Activated CD8-positive, alpha-beta memory T cell treated with anti-CD3 and anti-CD28 coated beads, Interleukin-2, amount 50 U/mL, for 24 hours (primary cell): ENCODE results near the gene PSMD13.
"Not testable (repeated sequence)": the region's sequence is repeated elsewhere in the genome, so short reads cannot be mapped to it uniquely, and the experiment has no call there.

Source experiments
- DNase-seq: peaks from one replicate; pipeline ENCODE4 v3.0.0-alpha.2; 2020; ENCODE audit errors: extremely low read depth

Gene PSMD13

DNA sequence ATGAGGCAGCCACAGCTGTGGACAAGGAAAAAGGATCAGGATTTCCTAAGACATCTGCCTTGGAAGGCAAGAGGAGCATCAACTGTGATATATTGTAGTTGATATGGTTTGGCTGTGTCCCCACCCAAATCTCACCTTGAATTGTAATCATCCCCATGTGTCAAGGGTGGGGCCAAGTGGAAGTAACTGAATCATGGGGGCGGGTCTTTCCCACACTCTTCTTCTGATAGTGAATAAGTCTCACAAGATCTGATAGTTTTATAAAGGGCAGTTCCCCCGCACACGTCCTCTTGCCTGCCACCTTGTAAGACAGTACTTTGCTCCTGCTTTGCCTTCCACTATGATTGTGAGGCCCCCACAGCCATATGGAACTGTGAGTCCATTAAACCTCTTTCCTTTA lies 19.1 kb upstream of the PSMD13 start:
- DNase-seq: no peak

DNA sequence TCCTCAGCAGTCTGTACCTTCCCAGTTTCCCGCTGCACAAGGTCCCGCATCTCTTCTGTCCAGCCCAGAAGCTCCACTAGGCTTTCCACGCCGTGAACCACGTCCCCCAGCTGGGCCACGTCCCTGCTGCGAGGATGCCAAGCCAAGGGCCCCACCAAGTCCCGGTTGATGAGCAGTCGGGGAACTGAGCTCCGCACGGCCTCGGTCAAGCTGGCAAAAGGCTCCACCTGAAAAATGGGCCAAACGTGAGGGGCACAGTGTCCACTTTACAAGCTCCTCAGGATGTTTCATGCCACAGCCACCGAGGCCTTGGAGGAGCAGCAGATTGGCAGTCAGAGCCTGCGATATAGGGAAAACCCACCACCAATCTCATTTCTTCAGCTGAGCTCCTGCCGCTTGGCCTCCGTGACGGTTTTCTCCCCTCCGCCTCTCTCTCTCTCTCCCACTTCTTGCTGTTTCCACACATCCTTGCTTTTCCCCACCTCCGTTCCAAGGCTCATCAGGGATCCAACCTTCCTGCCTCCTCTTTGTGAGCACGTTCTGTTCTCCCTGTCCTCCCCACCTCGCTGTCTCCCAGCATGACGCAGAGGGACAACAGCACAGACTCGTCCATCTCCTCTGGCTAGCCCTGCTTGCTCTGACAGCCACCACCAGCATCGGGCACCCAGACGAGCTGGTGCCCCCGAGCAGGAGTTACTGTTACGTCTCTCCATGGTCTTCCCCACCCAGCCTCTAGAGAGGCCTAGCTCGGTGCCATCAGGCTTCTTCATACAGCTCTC lies 17.8 kb upstream of the PSMD13 start:
- no peak for DNase-seq

DNA sequence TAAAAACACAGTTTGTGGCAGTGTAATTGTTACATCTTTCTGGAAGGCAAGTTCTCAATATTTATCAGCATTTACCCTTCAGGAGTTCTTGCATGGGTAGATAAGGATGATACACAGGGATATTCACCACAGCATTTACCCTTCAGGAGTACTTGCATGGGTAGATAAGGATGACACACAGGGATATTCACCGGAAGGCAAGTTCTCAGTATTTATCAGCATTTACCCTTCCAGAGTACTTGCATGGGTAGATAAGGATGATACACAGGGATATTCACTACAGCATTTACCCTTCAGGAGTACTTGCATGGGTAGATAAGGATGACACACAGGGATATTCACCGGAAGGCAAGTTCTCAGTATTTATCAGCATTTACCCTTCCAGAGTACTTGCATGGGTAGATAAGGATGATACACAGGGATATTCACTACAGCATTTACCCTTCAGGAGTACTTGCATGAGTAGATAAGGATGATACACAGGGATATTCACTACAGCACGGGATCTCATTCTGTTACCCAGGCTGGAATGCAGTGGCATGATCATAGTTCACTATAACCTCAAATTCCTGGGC lies 16.0 kb upstream of the PSMD13 start:
- DNase-seq: not testable (repeated sequence)

DNA sequence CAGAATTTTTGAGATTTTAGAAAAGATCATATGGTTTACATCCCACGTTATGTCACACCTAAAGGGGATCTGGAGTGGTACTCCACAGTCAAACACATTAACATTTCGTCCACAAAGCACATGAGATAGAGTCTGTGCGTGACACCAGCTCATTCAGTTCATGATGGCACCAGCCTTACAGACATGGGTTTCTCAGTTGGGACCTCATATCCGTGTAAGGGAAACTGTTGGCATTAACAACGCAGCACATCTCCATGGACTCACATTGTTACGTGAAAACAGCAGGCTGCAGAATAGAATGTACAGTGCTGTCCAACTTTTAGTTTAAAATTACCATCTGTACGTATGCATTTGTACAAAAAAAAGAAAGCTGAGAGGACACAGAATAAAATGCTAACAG lies 15.2 kb upstream of the PSMD13 start:
- no peak for DNase-seq

DNA sequence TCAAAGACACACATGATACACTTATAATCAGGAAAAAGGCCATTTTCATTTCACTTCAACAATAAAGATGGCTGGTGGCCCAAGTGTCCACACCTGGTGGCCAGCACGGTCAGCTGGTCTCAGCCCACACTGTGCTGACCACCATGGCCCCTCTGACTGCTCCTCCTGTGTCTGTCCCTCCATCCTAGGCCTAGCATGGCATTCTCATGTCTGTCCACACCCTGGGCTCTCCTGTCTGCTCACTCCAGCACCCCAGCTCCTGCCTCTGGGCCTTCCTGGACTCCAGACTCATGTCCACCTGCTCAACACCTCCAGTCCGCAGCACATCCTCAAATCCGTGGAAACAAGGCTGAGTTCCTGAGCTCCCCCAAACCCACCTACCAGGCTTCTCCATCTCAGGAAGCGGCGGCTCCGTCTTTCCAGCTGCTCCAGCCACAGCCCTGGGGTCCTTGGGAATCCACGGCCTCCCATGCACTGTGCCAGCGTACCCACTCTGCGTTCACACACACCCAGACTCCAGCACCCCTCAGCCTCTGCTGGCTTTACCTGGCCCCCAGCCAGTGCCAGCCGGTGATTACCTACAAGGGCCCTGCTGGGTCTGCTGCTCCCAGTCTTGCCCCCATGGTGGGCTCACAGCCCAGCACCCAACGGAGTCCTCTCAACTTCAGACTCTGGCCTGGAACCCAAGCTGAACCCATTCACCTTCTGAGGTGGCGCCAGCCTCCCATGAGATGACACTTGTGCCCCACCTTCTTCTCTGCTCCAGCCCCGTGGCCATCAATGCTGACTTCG lies 14.6 kb upstream of the PSMD13 start:
- DNase-seq: no peak

DNA sequence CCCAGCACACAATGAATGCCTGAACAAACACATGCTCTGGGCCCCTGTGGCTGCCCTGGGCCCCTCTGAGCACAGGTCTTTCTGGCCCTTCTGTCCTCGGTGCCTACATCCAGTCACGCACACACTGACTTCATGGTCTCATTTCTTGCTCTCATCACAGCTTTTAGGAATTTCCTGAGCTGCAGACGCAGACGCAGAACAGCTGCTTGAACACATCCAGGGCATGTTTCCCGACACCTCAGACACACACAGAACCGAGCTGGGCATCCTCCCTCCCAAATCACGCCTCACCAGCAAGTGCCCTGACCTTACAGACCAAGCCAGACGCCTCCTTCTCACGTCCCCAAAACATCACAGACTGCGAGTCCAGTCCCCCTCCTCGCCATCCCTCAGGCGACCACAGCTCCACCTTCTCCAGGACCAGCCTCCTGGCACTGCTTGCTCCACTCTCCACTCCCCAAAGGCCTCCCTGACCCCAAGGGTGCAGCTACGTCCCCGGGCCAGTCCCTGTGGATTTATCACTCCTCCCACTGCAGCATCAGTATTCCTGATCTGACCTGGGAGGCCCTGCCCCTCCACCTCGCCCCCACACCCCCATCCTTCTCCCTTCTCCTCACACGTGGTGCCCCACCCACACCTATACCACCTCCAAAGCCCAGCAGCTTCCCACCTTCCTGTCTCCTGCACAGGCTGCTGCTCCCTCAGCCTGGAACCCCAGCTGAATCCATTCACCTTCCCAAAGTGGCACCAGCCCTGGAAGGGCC lies 13.6 kb upstream of the PSMD13 start:
- no peak for DNase-seq

DNA sequence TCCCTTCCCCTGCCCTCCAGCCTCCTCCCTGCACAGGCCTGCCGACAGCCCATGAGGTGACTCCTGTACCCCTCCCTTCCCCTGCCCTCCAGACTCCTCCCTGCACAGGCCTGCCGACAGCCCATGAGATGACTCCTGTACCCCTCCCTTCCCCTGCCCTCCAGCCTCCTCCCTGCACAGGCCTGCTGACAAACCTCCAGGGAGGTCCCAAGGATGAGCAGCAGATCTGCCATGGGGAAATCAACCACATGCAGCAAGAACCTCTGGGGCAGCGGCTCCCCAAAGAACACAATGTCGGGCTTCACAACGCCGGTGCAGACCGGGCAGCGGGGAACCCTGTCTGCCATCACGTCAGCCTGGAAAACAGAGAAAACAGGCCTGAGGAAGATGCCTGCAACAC lies 12.9 kb upstream of the PSMD13 start:
- no peak for DNase-seq

DNA sequence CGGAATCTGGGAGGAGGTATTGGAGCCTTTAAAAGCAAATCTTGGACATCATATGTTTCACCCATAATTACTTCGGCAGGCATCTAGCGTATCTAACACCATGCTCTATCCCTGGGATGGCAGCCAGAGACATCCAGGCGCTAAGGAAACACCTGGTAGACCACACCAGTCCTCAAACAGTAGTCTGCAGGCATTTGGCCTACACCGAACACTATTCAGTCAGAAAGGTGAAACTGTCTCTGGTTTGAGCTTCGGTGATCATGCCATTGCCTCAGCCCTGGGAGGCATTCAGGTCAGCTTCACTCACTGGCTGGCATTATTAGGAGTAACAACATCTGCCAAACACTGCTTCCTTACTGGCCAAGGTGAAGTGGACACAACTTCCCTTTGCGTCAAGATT lies 12.4 kb upstream of the PSMD13 start:
- DNase-seq: no peak

DNA sequence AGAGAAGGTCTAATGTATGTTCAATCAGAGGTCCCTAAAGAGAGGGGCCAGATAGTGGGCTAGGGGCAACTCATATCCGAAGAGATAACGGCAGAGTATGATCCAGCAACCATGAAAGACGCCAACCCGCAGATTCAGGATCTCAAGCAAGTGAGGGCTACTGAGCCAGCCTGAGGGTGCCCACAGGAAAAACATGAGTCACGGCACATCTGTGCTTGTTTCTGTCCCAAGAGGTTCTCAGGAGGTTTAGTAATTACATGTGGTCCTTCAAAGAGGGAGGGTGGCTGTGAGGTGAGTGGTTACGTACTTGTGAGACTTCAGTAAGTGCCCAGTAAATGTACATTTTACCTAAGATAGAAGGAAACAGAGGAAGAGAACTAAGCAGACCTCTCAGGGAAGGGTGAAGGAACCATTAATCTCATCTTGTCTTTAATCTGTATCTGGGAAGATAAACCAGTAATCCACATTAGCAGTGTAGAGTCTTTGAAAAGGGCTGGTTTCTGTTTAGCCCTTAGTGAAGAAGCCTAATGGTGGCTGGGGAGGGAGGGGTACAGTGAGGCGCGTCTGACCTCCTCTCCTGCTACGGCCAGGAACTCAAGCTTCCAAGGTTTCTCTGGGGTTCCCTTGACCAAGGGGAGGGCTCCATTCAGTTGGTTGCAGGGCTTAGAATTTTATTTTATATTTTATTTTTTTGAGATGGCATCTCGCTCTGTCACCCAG lies 10.9 kb upstream of the PSMD13 start:
- DNase-seq: no peak

DNA sequence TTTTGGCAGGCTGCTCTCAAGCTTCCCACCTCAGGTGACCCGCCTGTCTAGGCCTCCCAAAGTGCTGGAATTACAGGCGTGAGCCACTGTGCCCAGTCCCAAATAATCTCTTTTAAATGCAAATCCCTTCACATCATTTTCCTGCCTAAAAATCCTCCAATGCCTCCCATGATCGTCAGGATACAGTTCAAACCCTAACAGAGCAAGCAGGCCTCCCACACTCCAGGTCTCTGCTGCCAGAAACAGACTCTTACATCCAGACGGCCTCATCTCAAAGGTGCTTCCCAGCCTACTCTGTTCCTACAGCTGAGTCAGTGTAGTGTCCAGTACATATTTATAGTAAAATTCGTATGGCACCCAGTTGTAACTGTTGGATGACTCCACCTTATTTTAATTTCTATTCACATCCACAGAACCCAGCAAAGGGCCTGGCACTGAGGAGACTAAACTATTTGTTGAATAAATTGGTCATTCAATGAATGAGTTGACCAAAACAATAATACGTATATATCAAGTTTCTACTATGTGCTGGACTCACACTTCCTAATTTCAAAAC lies 8.9 kb upstream of the PSMD13 start:
- DNase-seq: no peak

DNA sequence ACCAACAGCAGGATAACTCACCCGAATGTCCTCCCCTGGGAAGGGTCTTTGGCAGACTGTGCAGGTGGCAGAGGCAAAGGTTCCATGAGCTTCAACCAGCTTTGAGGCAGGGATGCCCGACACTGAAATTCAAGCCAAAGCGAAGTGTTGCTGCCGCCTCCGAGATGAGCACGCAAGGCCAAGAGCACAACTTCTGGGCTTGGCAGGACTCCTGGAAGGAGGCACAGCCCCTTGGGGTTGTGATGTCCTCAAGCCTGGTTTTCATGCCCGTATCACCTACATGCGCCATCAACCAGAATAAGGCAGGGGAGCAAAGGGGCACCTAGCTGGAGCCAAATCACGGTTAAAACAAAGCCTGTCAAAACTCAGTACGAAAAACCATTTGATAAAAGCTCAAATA lies 6.3 kb upstream of the PSMD13 start:
- DNase-seq: no peak

DNA sequence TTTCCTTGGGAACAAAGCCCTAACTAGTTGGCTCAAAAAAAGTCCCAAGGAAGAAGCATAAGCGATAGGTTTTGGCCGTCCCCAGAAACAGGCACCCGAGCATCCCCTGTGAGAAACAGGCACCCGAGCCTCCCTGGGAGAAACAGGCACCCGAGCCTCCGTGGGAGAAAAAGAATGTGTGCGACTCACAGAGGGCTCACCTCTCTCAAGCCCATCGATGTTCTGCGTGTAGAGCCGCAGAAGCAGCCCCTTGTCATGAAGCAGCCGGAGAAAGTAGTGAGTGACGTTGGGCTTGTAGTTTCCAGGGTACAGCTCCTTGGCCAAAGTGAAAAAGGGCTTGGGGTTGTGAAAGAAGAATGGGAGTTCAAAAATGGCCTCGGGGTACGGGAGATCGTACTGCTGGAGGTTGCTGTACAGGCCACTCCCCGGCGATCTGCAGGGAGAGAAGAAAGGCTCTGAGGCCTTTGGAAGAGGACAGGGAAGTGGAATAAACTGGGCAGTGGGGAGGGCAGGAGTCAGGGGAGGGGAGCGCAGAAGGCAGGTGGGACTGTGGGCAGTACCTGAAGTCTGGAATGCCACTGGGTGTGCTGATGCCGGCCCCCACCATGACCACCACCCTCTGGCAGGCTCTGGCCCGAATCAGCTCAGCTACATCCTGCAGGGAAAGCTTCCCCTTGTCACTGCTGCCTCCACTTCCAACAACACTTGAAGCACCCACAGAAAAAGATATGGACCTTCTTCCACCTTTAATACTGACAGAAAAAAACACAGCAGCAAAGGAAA lies 3.8 kb upstream of the PSMD13 start:
- no peak for DNase-seq

DNA sequence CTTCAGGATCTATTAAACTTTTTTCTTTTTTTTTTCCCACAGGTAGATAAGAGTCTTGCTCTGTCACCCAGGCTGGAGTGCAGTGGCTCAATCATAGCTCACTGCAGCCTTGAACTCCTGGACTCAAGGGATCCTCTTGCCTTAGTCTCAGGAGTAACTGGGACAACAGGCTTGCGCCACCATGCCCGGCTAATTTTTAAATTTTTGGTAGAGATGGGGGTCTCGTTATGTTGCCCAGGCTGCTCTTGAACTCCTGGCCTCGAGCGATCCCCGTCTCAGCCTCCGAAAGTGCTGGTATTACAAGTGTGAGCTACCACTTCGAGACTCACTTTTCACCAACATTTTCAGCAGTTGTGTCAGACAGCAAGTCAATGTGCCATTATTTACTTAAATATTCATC lies 1.6 kb upstream of the PSMD13 start:
- DNase-seq: no peak

DNA sequence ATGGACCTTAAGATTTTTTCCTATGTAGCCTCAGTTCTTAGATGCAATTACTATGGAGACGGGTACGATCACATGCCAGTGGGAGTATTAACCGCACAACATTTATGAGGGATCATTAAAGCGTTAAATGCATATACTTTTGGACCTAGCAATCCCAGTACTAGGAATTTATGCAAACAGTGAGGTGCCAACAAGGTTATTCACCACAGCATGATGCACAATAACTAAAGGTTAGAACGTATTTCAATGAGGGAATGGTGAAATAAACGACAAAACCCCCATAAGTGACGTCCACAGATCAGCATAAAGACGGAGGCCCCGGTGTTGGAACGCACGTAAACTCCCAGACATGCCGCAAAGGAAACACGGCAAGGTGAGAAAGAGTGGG lies 1.2 kb upstream of the PSMD13 start:
- DNase-seq: peak; percentile 58

DNA sequence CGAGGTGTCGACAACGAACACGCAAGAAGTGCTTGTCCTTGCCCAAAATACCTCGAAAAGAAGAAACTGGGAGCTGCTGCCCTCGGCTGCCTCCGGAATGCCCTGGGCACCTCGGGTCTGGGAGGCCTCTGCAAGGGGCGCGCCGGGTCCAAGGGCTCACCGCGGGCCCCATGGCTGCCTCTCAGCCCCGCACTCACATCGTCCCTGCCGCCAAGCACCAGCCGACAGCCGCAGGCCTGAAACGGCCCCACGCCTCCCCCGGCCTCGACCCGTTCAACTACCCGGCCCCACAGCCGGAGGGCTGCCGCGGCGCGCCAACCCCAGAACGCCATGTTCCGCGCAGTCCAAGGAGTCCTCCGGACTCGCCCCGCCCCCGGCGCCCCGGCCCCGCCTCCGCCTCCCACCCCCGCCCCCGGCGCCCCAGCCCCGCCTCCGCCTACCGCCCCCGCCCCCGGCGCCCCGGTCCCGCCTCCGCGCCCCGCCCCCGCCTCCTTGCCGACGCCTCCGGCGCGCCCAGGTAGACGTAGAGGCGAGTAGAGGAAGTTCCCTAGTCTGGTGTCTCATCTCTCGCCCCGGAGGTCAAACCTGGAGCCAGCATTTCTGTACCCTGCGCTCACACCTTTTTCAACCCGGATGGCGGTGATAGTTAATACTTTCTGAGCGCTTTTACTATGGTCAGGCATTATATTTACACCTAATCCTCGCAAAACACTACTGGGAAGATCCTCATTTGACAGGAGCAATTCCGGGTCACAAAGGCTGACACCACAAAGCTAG lies 591 bp upstream of the PSMD13 start, which contains the start of gene SIRT3:
SIRT3 (minus strand) TSS at position 346 of the 777 bp plus-strand sequence; CDS start at position 332, 14 bp downstream.
- peak; percentile 54 for DNase-seq

DNA sequence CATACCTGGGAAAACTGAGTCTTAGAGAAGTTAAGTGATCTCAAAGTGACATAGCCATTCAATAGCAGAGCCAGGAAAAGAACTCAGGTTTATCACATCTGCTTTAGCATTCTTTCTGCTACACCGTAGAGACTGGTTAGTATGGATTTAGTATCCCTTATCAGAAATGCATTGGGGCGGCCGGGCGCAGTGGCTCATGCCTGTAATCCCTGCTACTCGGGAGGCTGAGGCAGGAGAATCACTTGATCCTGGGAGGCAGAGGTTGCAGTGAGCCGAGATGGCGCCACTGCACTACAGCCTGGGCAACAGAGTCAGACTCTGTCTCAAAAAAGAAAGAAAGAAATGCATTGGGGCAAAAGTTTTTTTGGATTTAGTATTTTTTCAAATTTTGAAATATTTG lies 1.6 kb downstream of the PSMD13 start:
- DNase-seq: not testable (repeated sequence)

DNA sequence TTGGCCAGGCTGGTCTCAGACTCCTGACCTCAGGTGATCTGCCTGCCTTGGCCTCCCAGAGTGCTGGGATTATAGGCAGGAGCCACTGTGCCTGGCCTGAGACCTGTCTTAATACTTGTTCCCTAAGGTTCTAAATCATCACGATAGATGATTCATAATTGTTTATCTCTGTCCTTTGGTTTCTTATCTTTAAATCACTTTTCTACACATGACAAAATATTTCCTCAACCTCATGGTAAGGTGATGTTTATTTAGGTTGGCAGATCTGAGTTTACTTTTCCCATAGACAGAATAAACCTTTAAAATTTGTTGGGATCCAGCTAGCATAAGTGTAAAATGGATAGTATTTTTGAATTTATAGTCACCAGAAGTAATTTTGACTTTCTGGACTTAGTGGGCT lies 3.5 kb downstream of the PSMD13 start:
- DNase-seq: no peak

DNA sequence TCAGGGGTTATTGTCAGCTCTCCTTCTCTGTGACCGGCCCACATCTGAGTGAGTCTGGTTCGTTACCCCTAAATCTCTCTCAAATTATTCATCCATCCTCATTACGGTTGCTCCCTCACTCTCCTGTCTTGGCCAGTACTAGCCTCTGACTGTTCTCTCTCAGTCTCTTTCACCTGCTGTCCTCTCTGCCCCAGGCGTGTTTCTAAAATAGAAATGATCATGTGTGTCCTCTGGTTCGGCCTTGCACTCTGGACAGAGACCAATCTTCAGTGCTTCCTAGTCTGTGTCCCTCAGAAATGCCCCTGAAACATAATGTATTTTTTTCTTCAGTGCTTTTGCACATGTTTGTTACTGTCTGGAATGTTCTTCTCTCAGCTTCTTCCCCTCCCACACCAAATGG lies 4.9 kb downstream of the PSMD13 start:
- DNase-seq: no peak

DNA sequence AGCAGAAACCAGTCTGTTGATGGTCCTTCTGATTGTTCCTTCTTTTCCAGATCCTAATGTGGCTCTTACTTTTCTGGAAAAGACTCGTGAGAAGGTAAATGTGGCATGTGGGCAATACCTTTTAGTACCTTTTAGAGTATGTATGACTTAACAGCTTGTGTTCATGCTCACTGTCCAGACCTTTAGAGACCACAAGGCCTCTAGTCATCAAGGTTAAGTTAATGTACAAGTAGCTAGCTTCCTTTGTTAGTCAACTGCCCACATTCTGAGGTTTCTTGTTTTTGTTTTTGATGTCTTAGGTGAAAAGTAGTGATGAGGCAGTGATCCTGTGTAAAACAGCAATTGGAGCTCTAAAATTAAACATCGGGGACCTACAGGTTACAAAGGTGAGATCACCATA lies 7.6 kb downstream of the PSMD13 start:
- DNase-seq: no peak

DNA sequence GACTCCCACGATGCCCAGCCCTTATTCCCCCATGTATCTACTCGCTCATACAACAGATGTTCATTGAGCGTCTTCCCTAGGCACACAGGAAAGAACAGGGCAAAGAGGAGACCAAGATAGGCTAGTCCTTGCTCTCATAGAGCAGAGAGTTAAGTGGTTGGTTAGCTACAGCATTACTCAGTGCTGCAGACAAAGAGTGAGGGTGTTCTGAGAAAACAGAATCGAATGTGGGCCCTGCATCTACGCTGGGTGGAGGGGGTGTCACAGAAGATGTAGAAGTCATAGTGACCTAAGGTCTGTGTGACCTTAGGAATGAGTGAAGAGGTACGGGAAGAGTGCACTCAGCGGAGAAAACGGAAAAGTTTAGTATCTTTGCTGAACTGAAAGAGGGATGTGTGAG lies 12.3 kb downstream of the PSMD13 start:
- DNase-seq: no peak
